Measurements from ENCODE around the gene SLC4A5. TPM values are rescaled to one million over a fixed set of nuclear protein-coding genes. Genes with fewer than 3 reads are reported as not detected.

The SLC4A5 gene
- total and polyA plus RNA-seq, 11 donors = 0.36 to 4.1 (median 1.6) TPM

DNA sequence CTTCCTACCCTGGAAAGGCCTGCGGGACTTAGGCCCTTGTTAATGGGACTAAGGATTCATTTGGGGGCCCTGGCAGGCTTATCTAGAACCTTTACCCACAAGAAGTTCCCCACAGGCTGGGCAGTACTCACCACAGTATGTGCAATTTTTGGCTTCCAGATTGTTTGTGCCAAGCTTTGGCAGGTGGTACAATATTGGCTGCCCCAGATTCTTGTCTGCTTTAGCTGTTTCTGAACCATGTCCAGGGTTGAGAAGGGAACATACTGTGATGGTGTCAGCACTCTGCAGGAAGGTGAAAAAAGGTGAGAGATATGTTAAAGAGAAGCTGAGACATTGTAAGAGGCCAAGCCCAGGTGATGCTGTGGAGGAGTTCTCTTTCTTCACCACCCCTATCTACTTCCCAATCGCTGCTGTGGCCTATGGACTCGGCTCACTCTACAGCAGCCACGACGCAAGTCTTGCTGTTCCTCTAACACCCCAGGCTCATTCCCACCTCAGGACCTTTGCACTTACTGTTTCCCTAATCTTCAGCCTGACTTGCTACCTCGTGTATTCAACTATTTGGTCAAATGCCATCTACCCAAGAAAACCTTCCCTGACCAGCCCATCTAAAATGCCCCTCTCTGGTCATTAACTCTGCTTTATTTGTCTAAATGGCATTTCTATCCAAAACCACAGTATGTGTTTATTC is 9.2 kb downstream of the SLC4A5 start:
- H3K4me1 ChIP-seq = no peaks in the 10 kb centered on the region
- intact Hi-C loops (cut with DNase I) = loop anchor here in 9 of 10 donors (2.0 to 10.0 kb wide), 12 partner anchors 53 to 509 kb away; partner anchors contain the start of gene STAMBP (in 4 of the 9)
- no peak for TF ChIP-seq POLR2A (IDR thresholded peaks at IDR 0.05)
- TF ChIP-seq, protein P1, sequence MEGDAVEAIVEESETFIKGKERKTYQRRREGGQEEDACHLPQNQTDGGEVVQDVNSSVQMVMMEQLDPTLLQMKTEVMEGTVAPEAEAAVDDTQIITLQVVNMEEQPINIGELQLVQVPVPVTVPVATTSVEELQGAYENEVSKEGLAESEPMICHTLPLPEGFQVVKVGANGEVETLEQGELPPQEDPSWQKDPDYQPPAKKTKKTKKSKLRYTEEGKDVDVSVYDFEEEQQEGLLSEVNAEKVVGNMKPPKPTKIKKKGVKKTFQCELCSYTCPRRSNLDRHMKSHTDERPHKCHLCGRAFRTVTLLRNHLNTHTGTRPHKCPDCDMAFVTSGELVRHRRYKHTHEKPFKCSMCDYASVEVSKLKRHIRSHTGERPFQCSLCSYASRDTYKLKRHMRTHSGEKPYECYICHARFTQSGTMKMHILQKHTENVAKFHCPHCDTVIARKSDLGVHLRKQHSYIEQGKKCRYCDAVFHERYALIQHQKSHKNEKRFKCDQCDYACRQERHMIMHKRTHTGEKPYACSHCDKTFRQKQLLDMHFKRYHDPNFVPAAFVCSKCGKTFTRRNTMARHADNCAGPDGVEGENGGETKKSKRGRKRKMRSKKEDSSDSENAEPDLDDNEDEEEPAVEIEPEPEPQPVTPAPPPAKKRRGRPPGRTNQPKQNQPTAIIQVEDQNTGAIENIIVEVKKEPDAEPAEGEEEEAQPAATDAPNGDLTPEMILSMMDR (IDR thresholded peaks at IDR 0.05) = no peak
- H3K27me3 ChIP-seq = no peaks in the 10 kb centered on the region
- no peak overlapping the region for H3K4me3 ChIP-seq
- H3K36me3 ChIP-seq = peaks cover 0 to 9% (median 0%) of the 10 kb centered on the region in 9 donors
- H3K9me3 ChIP-seq = no peaks in the 10 kb centered on the region
- 89 to 94% (median 92%) methylated on average over 6 of the region's 6 CpGs for WGBS, 4 donors
- H3K27ac ChIP-seq = no peak overlapping the region
- DNase-seq (no peak), ATAC-seq (peak in 1 of 4 donors; percentile 15)

DNA sequence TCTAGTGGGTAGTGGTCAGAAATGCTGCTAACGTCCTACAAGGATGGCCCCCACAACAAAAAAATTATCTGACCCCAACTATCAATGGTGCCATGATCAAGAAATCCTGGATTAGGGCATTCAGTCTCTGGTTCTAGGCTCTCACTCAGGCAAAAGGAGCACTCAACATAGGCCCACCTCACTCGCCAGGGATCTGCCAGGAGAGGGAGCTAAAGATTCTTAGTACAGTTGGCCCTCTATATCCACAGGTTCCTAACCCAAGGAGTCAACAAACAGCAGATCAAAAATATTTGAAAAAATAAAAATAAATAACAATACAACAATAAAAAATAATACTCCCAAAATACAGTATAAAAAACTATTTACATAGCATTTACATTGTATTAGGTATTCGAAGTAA is 10.0 kb downstream of the SLC4A5 start:
- H3K9me3 ChIP-seq = no peaks in the 10 kb centered on the region
- no peak for DNase-seq
- intact Hi-C loops (cut with DNase I) = loop anchor here in 9 of 10 donors (5.0 to 10.0 kb wide), 11 partner anchors 54 to 508 kb away; partner anchors contain the start of gene STAMBP (in 4 of the 9)
- no peaks in the 10 kb centered on the region for H3K27me3 ChIP-seq
- H3K36me3 ChIP-seq = peaks cover 0 to 13% (median 0%) of the 10 kb centered on the region in 9 donors
- H3K4me3 ChIP-seq = no peak overlapping the region
- ATAC-seq = peak in 3 of 4 donors; percentile 68 to 70 (median 68)
- no peak for TF ChIP-seq POLR2A (IDR thresholded peaks at IDR 0.05)
- TF ChIP-seq, protein P1 (IDR thresholded peaks at IDR 0.05) = peak in 10 of 12 donors; percentile 9 to 55 (median 38)
- H3K4me1 ChIP-seq = no peaks in the 10 kb centered on the region
- 66 to 77% (median 74%) methylated on average over 3 of the region's 3 CpGs for WGBS, 4 donors
- H3K27ac ChIP-seq = no peak overlapping the region

DNA sequence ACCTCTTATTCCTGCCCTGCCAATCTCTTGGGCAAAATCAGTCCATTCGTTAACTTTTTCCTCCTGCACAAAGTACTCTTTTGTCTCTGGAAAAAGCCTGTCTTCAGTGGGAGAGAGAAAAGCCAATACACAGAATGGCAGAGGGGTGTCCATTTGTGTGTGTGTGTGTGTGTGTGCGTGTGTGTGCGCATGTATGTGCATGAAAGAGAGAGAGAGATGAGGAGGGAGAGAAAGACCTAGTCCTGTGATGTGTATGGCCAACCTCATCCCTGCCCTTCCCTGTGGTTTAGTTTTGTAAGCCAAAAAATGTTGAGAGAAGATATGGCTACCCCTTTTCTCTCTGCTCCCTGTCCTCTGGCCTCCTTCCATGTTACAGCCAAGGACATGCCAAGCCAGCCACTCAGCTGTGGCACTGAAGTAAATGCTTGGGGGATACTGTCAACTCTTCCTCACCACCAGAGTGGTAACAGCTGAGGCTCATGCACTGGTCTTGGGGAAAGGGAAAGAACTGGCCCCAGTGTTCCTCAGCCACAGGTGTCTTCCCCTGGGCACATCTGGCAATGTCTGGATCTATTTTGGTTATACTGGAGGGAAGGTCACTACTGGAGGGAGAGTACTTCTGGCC is 10.6 kb downstream of the SLC4A5 start:
- no peaks in the 10 kb centered on the region for H3K9me3 ChIP-seq
- no peaks in the 10 kb centered on the region for H3K27me3 ChIP-seq
- H3K36me3 ChIP-seq = peaks cover 0 to 13% (median 0%) of the 10 kb centered on the region in 9 donors
- H3K27ac ChIP-seq = no peak overlapping the region
- WGBS, 4 donors = 86 to 92% (median 89%) methylated on average over 3 of the region's 3 CpGs
- intact Hi-C loops (cut with DNase I) = loop anchor here in 9 of 10 donors (5.0 to 10.0 kb wide), 11 partner anchors 55 to 508 kb away; partner anchors contain the start of gene STAMBP (in 4 of the 9)
- DNase-seq = no peak
- TF ChIP-seq POLR2A (IDR thresholded peaks at IDR 0.05) = no peak
- TF ChIP-seq, protein P1 (IDR thresholded peaks at IDR 0.05) = no peak
- ATAC-seq = peak in 3 of 4 donors; percentile 23 to 33 (median 28)
- H3K4me3 ChIP-seq = no peak overlapping the region
- no peaks in the 10 kb centered on the region for H3K4me1 ChIP-seq

DNA sequence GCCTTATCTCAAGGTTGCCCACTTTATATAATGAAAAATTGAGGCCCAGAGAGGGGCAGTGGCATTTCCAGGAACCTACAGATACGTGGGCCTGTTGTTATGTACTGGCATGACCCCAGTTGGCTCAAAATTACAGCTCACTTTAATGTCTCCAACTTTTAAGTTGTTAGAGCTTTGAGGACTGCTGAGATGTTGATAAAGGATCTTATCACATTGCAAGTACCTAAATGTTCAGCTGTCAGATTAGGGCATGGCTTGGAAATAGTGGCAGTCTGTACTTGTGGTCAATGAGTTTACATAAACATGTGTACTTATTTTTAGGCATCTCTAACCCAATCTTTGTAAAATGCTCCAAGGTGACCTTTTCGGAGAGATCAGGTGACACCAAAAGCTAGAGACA is 14.6 kb downstream of the SLC4A5 start:
- H3K36me3 ChIP-seq = peaks cover 0 to 13% (median 0%) of the 10 kb centered on the region in 9 donors
- H3K4me1 ChIP-seq = no peaks in the 10 kb centered on the region
- DNase-seq = no peak
- no peak for ATAC-seq
- no peaks in the 10 kb centered on the region for H3K27me3 ChIP-seq
- H3K4me3 ChIP-seq = no peak overlapping the region
- intact Hi-C loops (cut with DNase I) = no loop called here
- TF ChIP-seq, protein P1 (IDR thresholded peaks at IDR 0.05) = no peak
- no peak for TF ChIP-seq POLR2A (IDR thresholded peaks at IDR 0.05)
- 43 to 76% (median 66%) methylated on average over 2 of the region's 2 CpGs for WGBS, 4 donors
- no peak overlapping the region for H3K27ac ChIP-seq
- no peaks in the 10 kb centered on the region for H3K9me3 ChIP-seq

All from heart left ventricle (tissue), 16 donors.